NCI-H2171 treated with DMSO at 0.1 percent for 48 hours (cell line): Measurements from ENCODE around the gene RPTOR.
A peak's percentile ranks its signal among the peaks of the same experiment; 100 is the strongest.
"Not testable (repeated sequence)": the region's sequence is repeated elsewhere in the genome, so short reads cannot be mapped to it uniquely, and the experiment has no call there.

Source experiments
- DNase-seq: peaks from one replicate; lab custom pipeline; 2025; lab: John Stamatoyannopoulos, UW

RPTOR gene

DNA sequence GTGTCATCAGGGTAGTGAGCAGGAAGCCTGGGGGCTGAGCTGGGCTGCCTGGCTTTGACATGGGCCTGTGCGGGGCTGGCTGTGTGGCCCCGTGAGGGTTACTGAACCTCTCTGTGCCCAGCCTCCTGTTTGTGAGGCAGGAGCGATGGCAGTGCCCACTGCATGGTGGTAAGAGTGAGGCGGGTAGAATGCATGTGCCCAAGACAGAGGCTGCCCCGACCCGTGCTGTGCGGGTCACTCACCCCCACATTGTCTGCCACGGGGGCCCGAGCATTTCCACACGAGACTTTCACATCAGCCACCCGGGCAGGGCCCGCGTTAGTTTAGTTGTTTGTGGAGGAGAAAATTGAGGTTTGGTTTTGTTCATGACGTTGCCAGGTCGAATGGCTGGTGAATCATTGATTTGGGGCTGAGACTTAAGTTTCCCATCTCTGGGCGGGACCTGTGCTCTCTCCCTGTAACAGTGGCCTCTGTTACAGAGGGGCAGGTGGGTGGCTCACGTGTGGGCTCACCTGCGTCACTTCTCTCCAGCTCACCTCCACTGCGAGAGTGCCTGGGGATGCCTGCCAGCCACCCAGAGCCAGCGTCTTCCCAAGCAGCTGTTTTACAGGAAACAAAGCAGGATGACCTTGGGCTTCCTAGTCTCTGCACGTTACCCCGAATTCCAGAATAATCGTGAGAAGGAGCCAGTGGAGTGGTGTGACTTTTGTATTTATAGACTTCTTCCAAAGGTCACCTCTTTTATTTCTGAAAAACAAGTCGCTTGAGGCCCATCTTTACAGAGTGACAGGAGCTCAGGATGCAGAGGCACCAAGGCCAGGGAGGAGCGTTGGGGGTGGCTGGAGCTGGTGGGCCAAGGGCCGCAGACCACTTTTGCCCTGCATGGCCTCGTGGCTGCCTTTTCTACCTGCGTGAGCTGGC is 150.6 kb downstream of the RPTOR start:
- peak; percentile 47 for DNase-seq

DNA sequence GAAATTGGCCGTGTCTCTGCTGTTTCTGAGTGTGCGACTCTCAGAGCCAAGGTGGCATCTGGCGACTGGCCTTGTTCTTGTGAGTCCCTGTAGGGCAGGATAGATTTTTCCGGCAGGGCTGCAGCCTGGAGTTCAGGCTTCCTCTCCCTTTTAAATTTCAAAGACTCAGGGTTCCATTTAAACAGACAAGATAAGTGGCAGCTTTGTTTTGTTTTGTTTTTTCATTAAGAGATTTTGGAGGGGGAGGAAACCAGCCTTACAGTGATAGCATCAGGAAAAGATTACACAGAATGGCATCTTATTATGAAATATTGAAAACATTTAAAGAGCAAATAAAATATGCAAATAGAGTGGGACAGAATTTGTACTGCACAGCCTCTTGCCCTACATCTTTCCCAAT is 151.3 kb downstream of the RPTOR start:
- peak; percentile 51 for DNase-seq

DNA sequence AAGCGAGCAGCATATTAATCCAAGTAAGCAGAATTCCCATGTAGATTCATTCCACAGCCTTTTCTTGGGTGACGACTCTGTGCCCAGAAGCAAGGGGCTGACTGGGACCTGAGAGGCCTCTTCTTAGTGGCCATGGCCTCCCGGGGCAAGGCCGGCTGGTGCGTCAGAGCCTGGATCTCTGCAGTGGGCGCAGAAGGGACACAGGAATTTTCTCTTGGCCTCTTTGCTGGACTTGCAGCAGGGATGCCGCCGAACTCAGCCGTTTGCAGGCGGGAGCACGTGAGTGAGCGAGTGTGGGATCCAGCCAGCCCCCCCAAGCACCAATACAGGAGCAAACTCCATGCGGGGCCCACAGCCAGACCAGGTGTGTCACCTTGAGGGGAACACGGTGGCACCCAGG is 151.8 kb downstream of the RPTOR start:
- no peak for DNase-seq

DNA sequence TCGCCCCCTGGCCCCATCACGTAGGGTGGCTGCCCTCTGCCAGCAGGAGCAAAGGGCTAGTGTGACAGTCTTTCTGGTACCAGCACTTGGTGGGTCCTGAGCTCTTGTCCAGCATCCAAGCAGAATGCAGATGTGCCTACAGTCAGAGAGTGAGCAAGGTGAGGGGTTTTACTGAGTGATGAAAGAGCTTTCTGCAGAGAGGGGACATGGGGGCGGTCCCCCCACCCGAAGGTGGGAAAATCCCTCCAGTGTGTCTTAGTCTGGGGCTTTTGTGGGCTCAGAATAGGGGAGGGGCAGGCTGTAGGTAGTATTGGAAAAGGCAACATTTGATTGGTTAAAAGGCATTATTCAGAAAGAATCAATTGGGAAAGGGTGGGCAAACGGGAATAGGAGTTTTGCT is 152.3 kb downstream of the RPTOR start:
- DNase-seq: no peak

DNA sequence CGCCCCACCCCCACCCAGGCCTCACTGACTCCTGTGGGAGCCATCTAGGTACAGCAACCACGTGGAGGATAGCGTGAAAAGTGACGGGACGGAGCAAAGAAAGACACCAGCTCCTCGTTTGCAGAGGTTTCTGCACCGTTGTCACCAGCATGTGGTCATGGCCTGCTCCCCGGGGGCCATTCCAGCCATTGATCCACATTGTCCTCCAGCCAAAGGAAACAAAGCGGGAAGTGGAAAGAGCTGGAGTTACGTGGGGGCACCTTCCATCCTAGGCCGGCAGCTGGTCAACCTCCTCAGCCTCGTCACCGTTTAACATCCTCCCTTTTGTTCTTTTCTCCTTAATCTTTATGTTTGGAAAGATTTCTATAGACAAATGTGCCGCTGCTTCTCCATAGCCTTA is 153.7 kb downstream of the RPTOR start:
- no peak for DNase-seq

DNA sequence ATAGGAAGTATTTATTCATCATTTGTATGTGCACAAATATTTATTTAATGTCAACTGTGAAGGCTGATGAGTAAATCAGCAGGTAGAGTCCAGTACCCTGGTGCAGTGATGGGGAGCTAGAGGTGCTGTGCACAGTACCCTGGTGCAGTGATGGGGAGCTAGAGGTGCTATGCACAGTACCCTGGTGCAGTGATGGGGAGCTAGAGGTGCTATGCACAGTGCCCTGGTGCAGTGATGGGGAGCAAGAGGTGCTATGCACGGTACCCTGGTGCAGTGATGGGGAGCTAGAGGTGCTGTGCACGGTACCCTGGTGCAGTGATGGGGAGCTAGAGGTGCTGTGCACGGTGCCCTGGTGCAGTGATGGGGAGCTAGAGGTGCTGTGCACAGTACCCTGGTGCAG is 154.6 kb downstream of the RPTOR start:
- DNase-seq: not testable (repeated sequence)

DNA sequence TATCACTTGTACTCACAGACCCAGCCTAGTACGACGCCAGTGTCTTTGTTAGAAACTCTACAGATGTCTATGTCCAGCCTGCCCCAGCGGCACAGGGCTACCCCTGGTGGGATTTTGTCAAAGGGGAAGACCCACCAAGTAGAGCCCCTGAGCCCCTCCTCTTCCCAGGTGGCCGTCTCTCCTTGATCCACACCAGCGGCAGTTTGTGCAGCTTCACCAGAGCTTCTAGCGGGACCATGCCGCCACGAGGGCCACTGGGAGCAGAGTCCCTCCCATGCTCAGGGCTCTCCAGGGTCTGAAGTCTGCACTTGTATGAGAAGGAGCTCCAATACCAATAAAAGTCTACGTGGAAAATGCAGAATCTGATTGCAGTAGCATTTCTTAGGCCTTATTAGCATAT is 157.1 kb downstream of the RPTOR start:
- DNase-seq: no peak

GRCh38 chr17:80702315-80703141 is 157.9 kb downstream of the RPTOR start:
- DNase-seq: no peak

DNA sequence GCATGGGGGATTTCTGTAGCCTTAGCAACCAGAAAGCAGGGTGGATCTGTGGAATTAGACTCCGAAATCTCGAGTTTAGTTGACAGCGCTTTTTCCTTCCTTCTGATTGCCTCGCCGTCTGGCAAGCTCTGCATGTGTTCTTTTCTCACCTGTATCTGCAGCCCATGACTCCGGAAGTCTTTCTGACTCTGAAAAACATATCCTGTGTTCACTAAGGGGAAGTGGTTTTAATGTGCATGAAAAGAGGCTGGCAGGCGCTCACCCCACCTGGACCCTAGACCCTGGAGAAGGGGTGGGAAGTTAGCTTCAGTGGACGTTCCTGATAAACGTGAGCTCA is 158.5 kb downstream of the RPTOR start:
- no peak for DNase-seq

GRCh38 chr17:80704381-80704819 is 159.8 kb downstream of the RPTOR start:
- DNase-seq: no peak

GRCh38 chr17:80704894-80705293 is 160.3 kb downstream of the RPTOR start:
- no peak for DNase-seq

GRCh38 chr17:80705988-80706387 is 161.3 kb downstream of the RPTOR start:
- DNase-seq: no peak

DNA sequence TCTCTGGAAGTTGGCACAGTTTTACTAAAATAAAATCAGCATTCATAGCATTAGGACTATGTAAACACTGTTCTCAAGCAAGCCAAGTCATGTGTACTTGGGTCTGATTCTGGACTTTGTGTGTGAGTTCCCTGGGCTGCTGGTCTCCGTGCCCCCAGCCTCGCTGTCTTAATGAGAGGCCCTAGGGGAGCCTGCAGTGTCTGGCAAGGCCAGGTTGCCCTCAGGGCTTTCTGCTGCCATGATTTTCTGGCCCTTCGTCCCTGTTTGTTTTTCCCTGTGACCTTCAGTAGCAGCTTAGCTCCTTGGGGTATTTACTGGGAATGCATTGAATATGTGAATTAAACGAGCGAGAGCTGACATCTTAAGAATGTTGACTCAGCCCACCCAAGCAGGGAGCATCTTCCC is 161.8 kb downstream of the RPTOR start:
- DNase-seq: no peak

DNA sequence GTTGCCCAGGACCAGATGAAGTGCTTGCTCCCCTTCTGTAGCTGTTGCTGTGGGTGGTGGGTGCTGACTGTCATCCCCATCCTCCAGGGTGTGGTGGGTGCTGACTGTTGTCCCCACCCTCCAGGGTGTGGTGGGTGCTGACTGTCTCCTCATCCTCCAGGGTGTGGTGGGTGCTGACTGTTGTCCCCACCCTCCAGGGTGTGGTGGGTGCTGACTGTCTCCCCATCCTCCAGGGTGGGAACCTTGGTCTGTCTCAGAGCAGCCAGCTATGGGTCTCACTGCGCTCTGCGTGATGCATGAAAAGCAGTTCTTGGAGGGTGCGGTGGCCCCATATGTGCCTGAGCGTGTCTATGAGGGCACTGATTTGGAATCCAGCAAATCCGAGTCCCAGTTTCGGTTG is 163.8 kb downstream of the RPTOR start:
- no peak for DNase-seq

- DNase-seq: no peak
Observed at GRCh38 chr17:80709090-80709695, 164.6 kb downstream of the RPTOR start.

- no peak for DNase-seq
Observed at GRCh38 chr17:80710714-80711302, 166.2 kb downstream of the RPTOR start.

DNA sequence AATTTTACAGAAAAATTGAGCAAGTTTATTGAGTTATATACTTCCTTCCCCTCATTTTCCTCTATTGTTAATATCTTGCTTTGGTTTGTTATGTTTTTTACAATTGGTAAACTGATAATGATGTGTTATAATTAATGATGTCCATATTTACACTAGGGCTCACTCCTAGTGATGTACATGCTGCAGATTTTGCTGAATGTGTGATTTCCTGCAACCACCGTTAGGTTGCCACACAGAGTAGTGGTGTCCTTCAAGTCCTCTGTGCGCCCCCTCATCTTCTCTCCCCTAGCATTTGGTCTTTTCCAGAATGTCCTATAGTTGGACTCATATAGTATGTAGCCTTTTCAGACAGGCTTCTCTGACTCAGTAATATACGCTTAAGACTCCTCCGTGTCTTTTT is 167.5 kb downstream of the RPTOR start:
- no peak for DNase-seq

- no peak for DNase-seq
Observed at GRCh38 chr17:80712606-80713005, 168.0 kb downstream of the RPTOR start.

DNA sequence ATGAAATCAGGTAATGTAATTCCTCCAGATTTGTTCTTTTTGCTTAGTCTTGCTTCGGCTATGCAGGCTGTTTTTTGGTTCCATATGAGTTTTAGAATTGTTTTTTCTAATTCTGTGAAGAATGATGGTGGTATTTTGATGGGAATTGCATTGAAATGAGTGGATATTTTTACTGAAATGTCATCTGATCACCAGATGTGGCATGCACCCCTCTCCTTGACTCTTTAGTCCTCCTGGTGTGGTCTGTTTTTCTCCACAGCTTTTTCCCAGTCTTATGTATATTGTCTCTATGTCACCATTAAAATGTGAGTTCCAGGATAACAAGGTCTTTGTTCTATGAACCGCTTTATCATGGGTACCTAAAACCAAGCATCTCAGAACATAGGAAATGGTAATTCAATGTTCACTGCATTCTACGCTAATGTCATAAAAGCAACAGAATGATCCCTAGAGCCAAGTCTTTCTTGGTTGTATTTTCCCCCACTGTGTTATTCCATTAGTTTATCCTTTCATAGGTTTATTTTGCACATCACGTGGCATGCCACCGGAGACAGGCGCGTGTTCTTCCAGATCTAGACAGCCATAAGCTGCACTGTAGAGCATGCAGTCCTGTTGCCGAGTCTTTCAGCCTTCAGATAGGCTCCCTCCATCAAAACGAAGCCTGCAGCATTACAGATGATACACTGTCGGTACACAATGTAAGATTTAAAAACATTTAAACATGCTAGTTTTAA is 172.5 kb downstream of the RPTOR start:
- peak; percentile 48 for DNase-seq

GRCh38 chr17:80717720-80718083 is 173.1 kb downstream of the RPTOR start:
- peak; percentile 74 for DNase-seq

DNA sequence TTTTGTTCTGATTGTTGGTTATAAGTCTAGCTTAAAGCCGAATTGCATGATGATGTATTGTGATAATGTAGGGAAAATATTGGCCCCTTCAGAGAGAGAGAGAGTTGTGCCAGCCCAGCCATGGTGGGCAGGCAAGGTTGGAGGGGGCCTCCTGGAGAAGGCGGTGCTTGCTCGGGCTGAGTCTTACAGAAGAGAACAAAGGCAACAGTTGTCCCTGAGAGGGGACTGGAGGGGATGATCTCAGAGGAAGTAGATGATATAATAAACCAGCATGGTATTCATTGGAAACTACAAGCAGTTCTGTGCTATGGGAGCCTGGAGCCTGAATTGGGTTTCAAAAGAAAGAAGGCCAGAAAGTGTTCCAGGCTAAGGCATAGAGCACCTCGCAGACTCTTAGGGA is 173.8 kb downstream of the RPTOR start:
- no peak for DNase-seq

DNA sequence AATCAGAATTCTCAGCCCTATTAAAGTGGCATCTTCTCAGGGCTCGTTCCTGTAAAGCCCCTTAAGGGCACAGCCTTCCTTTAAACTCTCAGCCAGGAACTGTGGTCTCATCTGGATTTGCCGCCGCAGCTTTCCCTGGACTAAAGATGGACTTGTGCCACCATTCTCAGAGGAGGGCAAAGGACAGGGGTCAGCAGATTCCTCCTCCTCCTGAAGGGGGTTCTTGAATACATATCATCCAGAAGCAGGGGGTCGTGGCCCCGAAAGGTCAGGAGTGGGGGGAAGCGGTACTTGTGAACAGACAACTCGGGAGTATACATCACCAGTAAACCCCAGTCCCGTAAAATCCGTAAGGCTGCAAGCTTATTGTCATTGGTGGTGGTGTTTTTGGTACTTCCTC is 174.8 kb downstream of the RPTOR start:
- no peak for DNase-seq
